K562 (cell line): ENCODE results near the gene ANO10. TPM values are rescaled to one million over a fixed set of nuclear protein-coding genes. Genes with fewer than 3 reads are reported as not detected.

Source experiments
- ATAC-seq: fragments of 200-7000 bp; cut with Tn5 transposase; 3 replicates; pipeline ENCODE4 v1.9.1; 2020; ENCODE audit warnings: moderate library complexity
- BruUV-seq: library from RNA; stranded (reverse); fragments of 400-500 nt; replicated peaks from 2 replicates; lab custom pipeline; 2021; lab: Mats Ljungman, UMichigan
- CTCF ChIA-PET: fragments of 300-600 bp; formaldehyde crosslinking; extraction: SDS; loops from one replicate; lab custom pipeline; 2021; ENCODE audit warnings: low intra/inter-chr PET ratio; lab: Yijun Ruan, JAX
- POLR2A ChIA-PET: fragments of 300-600, 350-650 bp; sonication (Branson Sonifier 250); formaldehyde crosslinking; extraction: SDS; loops from one replicate; lab custom pipeline; 2021; ENCODE audit warnings: antibody characterized with exemption, inconsistent platforms; lab: Yijun Ruan, JAX
- DNase-seq, 4 experiments: peaks; one replicate each; pipeline versions ENCODE4 v3.0.0 to v3.0.0-alpha.2; 2011 to 2018; ENCODE audit warnings: low spot score in 3 of 4, mixed read lengths in 3 of 4; ENCODE audit errors: extremely low read depth in 1 of 4
- FAIRE-seq: peaks from 2 replicates; lab custom pipeline; 2011; peaks lifted over from hg19 to GRCh38; lab: Jason Lieb, UNC
- H2AFZ ChIP-seq: 2 replicates; pipeline ENCODE4 v1.6.0; 2011; ENCODE audit warnings: low read depth, low read length, control low read depth, inconsistent platforms
- H3K27ac ChIP-seq: fragments of 200-600 bp; 3 replicates; pipeline ENCODE4 v1.8.0; 2011; ENCODE audit warnings: low read depth, mild to moderate bottlenecking, control low read depth, inconsistent platforms, low read length, moderate library complexity, mixed read lengths; ENCODE audit errors: extremely low read depth
- H3K27me3 ChIP-seq, 2 experiments: fragments of 300-600 bp in 1 of 2; 2 replicates in 1 of 2; 3 replicates in 1 of 2; pipeline versions ENCODE4 v1.6.0 to v1.8.0; 2011; ENCODE audit warnings: inconsistent platforms in 2 of 2, low read length in 2 of 2, mild to moderate bottlenecking in 1 of 2, mixed read lengths in 1 of 2, moderate library complexity in 1 of 2; ENCODE audit not compliant: control insufficient read depth in 2 of 2, insufficient read depth in 2 of 2
- H3K36me3 ChIP-seq: fragments of 300-600 bp; 3 replicates; pipeline ENCODE4 v1.8.0; 2011; ENCODE audit warnings: mild to moderate bottlenecking, low read length, inconsistent platforms; ENCODE audit not compliant: control insufficient read depth, insufficient read depth
- H3K4me1 ChIP-seq, 2 experiments: fragments of 200-600 bp in 1 of 2; replicated peaks in 1 of 2; 2 replicates in 1 of 2; 3 replicates in 1 of 2; pipeline versions ENCODE4 v1.5.1 to v1.8.0; 2011; ENCODE audit warnings: inconsistent platforms in 2 of 2, low read length in 2 of 2, mild to moderate bottlenecking in 1 of 2, mixed read lengths in 1 of 2, moderate library complexity in 1 of 2; ENCODE audit not compliant: control insufficient read depth in 2 of 2, insufficient read depth in 2 of 2
- H3K4me2 ChIP-seq: 2 replicates; pipeline ENCODE4 v1.6.1; 2011; ENCODE audit warnings: low read length, control low read depth, inconsistent platforms, mixed read lengths; ENCODE audit not compliant: insufficient read depth
- H3K4me3 ChIP-seq: fragments of 200-600 bp; sonication (generic), shearing (Covaris generic); 2 replicates; pipeline ENCODE4 v1.5.1; 2016; ENCODE audit warnings: control low read depth, inconsistent platforms
- H3K79me2 ChIP-seq: fragments of 200-600 bp; 3 replicates; pipeline ENCODE4 v1.8.0; 2011; ENCODE audit warnings: low read length, inconsistent platforms; ENCODE audit not compliant: control insufficient read depth, insufficient read depth
- H3K9ac ChIP-seq, 2 experiments: 2 replicates each; pipeline versions ENCODE4 v1.6.0 to v1.6.1; 2011; ENCODE audit warnings: low read depth in 2 of 2, low read length in 2 of 2, control low read depth in 1 of 2, inconsistent platforms in 1 of 2, mild to moderate bottlenecking in 1 of 2, mixed read lengths in 1 of 2; ENCODE audit not compliant: insufficient read depth in 1 of 2
- H3K9me1 ChIP-seq: one replicate; pipeline ENCODE4 v1.6.0; 2011; ENCODE audit warnings: inconsistent platforms, mild to moderate bottlenecking, low read length, moderate library complexity; ENCODE audit not compliant: control insufficient read depth, insufficient read depth
- H3K9me3 ChIP-seq: replicated peaks from 2 replicates; pipeline ENCODE4 v1.5.1; 2011; ENCODE audit warnings: low read depth, low read length, inconsistent platforms; ENCODE audit not compliant: control insufficient read depth, insufficient read depth
- H4K20me1 ChIP-seq: replicated peaks from 2 replicates; pipeline ENCODE4 v1.6.1; 2011; ENCODE audit warnings: low read length, inconsistent platforms, mixed read lengths; ENCODE audit not compliant: control insufficient read depth, insufficient read depth
- BHLHE40 ChIP-seq: IDR thresholded peaks from 2 replicates; pipeline ENCODE4 v1.6.1; 2011; ENCODE audit warnings: low read length, improper control_type of control experiment
- CUX1 ChIP-seq: fragments of 200-800 bp; sonication (Bioruptor generic); IDR thresholded peaks from 2 replicates; pipeline ENCODE4 v1.6.1; 2016; ENCODE audit warnings: missing genetic modification characterization, missing compliant biosample characterization
- FOXP4 ChIP-seq: sonication (generic); formaldehyde crosslinking; IDR thresholded peaks from 2 replicates; pipeline ENCODE4 v1.8.0; 2022; ENCODE audit warnings: mild to moderate bottlenecking, missing genetic modification reagents, borderline replicate concordance
- HDAC6 ChIP-seq: IDR thresholded peaks from 2 replicates; pipeline ENCODE4 v1.6.1; 2012; ENCODE audit warnings: low read depth, mild to moderate bottlenecking, control low read depth, inconsistent platforms, low read length, moderate library complexity
- HDAC8 ChIP-seq: fragments of 450-650 bp; IDR thresholded peaks from 2 replicates; pipeline ENCODE4 v1.6.1; 2016; ENCODE audit warnings: mild to moderate bottlenecking, missing genetic modification characterization, moderate library complexity, missing compliant biosample characterization
- HNRNPL ChIP-seq: fragments of 200-400 bp; formaldehyde crosslinking; IDR thresholded peaks from 2 replicates; pipeline ENCODE4 v1.6.1; 2017; ENCODE audit warnings: low read depth, mild to moderate bottlenecking, low read length
- KLF10 ChIP-seq: fragments of 250-450 bp; sonication (Bioruptor Pico); IDR thresholded peaks from 2 replicates; pipeline ENCODE4 v1.6.1; 2021; ENCODE audit warnings: matching md5 sums
- KLF13 ChIP-seq: fragments of 450-650 bp; IDR thresholded peaks from 2 replicates; pipeline ENCODE4 v1.6.1; 2016; ENCODE audit warnings: missing genetic modification characterization, low read depth, mild to moderate bottlenecking, missing compliant biosample characterization, moderate library complexity, borderline replicate concordance
- SRSF3 ChIP-seq: fragments of 200-400 bp; formaldehyde crosslinking; IDR thresholded peaks from 2 replicates; pipeline ENCODE4 v1.6.1; 2016; ENCODE audit warnings: mild to moderate bottlenecking, low read length, moderate library complexity; ENCODE audit not compliant: insufficient read depth
- SRSF9 ChIP-seq: fragments of 200-400 bp; formaldehyde crosslinking; IDR thresholded peaks from 2 replicates; pipeline ENCODE4 v1.6.1; 2017; ENCODE audit warnings: low read depth, low read length, borderline replicate concordance
- TAF1 ChIP-seq: IDR thresholded peaks from 2 replicates; pipeline ENCODE4 v1.6.1; 2011; ENCODE audit warnings: mild to moderate bottlenecking, low read length, moderate library complexity; ENCODE audit not compliant: insufficient read depth, control insufficient read depth, severe bottlenecking; ENCODE audit errors: extremely low read depth
- ZKSCAN3 ChIP-seq: fragments of 250-450 bp; sonication (Bioruptor Pico); IDR thresholded peaks from 2 replicates; pipeline ENCODE4 v1.4.0; 2020
- ZNF217 ChIP-seq: sonication (generic); formaldehyde crosslinking; IDR thresholded peaks from 2 replicates; pipeline ENCODE4 v1.8.0; 2022; ENCODE audit warnings: mild to moderate bottlenecking, missing genetic modification reagents
- ZNF354B ChIP-seq: fragments of 250-450 bp; sonication (Bioruptor Pico); IDR thresholded peaks from 2 replicates; pipeline ENCODE4 v1.4.0; 2020
- ZNF668 ChIP-seq: fragments of 250-450 bp; sonication (Bioruptor Pico); IDR thresholded peaks from 2 replicates; pipeline ENCODE4 v1.8.0; 2022; ENCODE audit warnings: mild to moderate bottlenecking, inconsistent platforms
- ZNF75A ChIP-seq: fragments of 450-650 bp; formaldehyde crosslinking; IDR thresholded peaks from 2 replicates; pipeline ENCODE4 v1.4.0; 2020; ENCODE audit warnings: mild to moderate bottlenecking
- WGBS: fragments of 100-300 bp; shearing (Covaris generic); methylation state at CpG from one replicate; pipeline ENCODE4 v1.1.6; 2016; ENCODE audit warnings: low coverage, mixed read lengths; ENCODE audit not compliant: insufficient coverage; ENCODE audit errors: missing lambda C conversion rate; 5-methylcytosine and 5-hydroxymethylcytosine counted together
- in situ Hi-C: fragments of 300-500 bp; cut with MboI; formaldehyde crosslinking; loops from 4 replicates; pipeline ENCODE4 v1.15.0; 2018; ENCODE audit warnings: inconsistent platforms, mixed read lengths
- intact Hi-C: fragments of 100-400 bp; cut with micrococcal nuclease; formaldehyde crosslinking; loops from 2 replicates; pipeline ENCODE4 v1.14.2; 2022
- polyA plus RNA-seq, 8 experiments: library from polyadenylated mRNA; depleted of rRNA in 4 of 8; stranded (reverse) in 5 of 8; unstranded in 3 of 8; fragments of >200 nt; fragmentation: Nextera tagmentation in 2 of 8; fragmentation: Illumina TruSeq in 1 of 8; extraction: Ambion mirVana in 2 of 8; extraction: Trizol in 1 of 8; gene quantifications; 2 replicates each; pipeline versions ENCODE4 v1.2.1 to v1.2.3, GENCODE V29; 2011 to 2014; ENCODE audit warnings: inconsistent platforms in 1 of 8, missing spikeins in 1 of 8
- total RNA-seq, 7 experiments: library from RNA; depleted of rRNA in 6 of 7; stranded (reverse); fragments of >200 nt in 6 of 7; fragmentation: Illumina TruSeq in 2 of 7; extraction: Trizol in 2 of 7; gene quantifications; 2 replicates each; pipeline versions ENCODE4 v1.2.1 to v1.2.3, GENCODE V29; 2011 to 2021; ENCODE audit warnings: low replicate concordance in 1 of 7

Gene ANO10
- total and polyA plus RNA-seq, 9 of the 15 experiments (the other 6 are each of a cell fraction or from before 2014, with no cell fraction given): 6.4 to 46.0 (median 32.3) TPM

- TF ChIP-seq ZNF217 (CRISPR knock-in tag): no peak
- TF ChIP-seq SRSF9: no peak
- no peak for TF ChIP-seq ZNF75A (CRISPR knock-in tag)
- TF ChIP-seq ZNF668 (CRISPR knock-in tag): no peak
Observed at GRCh38 chr3:43345246-43345645, 276.6 kb downstream of the ANO10 start (continued).

- Histone ChIP-seq H3K9me1 (no peaks in the 10 kb centered on the region), H3K27ac (no peak overlapping the region), H3K9me3 (no peaks in the 10 kb centered on the region), H2AFZ (no peak overlapping the region), H4K20me1 (no peaks in the 10 kb centered on the region), H3K36me3 (peaks cover 45% of the 10 kb centered on the region), H3K4me3 (no peak overlapping the region), H3K4me1 (no peaks in the 10 kb centered on the region; a peak in 1 of 5 replicates), H3K4me2 (no peak overlapping the region), H3K9ac (no peak overlapping the region), H3K79me2 (no peaks in the 10 kb centered on the region), H3K27me3 (no peaks in the 10 kb centered on the region)
- ATAC-seq (no peak), DNase-seq (no peak), FAIRE-seq (no peak)
- WGBS: 98% methylated on average over 3 of the region's 3 CpGs
- in situ Hi-C loops: no loop called here
- CTCF ChIA-PET: no interaction called here
- BruUV-seq: no TSS peak
- POLR2A ChIA-PET: interaction anchor here (0.5 kb wide), 1 partner anchor 11 kb away, joined by 3 read pairs; no protein-coding TSS in a partner anchor
- intact Hi-C loops: no loop called here
- TF ChIP-seq ZKSCAN3 (CRISPR knock-in tag) (no peak), BHLHE40 (no peak), CUX1 (CRISPR knock-in tag) (no peak), FOXP4 (CRISPR knock-in tag) (no peak), KLF10 (no peak), HNRNPL (no peak), HDAC8 (no peak), KLF13 (tag) (no peak), ZNF354B (CRISPR knock-in tag) (no peak), HDAC6 (no peak), SRSF3 (no peak), TAF1 (no peak)
Observed at GRCh38 chr3:43344520-43344919, 277.3 kb downstream of the ANO10 start.
